Measurements from ENCODE around the gene CHN2.
"Not testable (repeated sequence)": the region's sequence is repeated elsewhere in the genome, so short reads cannot be mapped to it uniquely, and the experiment has no call there.

CHN2 gene

GRCh38 chr7:29488203-29488970, 293.8 kb downstream of the CHN2 start:
- DNase-seq (ENCODE audit: low read depth in 2 of 2) = no peak

- no peak for DNase-seq (ENCODE audit: low read depth in 2 of 2)
These were observed 294.4 kb downstream of the CHN2 start for GRCh38 chr7:29488977-29489376.

- DNase-seq (ENCODE audit: low read depth in 2 of 2) = no peak
These were observed 295.6 kb downstream of the CHN2 start for GRCh38 chr7:29490094-29490607.

GRCh38 chr7:29494350-29494749, 299.8 kb downstream of the CHN2 start:
- DNase-seq (ENCODE audit: low read depth in 2 of 2) = no peak

GRCh38 chr7:29495653-29496052, 301.1 kb downstream of the CHN2 start:
- DNase-seq (ENCODE audit: low read depth in 2 of 2) = no peak

- DNase-seq (ENCODE audit: low read depth in 2 of 2) = no peak
These were observed 301.9 kb downstream of the CHN2 start for GRCh38 chr7:29496355-29497020.

- no peak for DNase-seq (ENCODE audit: low read depth in 2 of 2)
These were observed 305.4 kb downstream of the CHN2 start for GRCh38 chr7:29499932-29500331.

- DNase-seq (ENCODE audit: low read depth in 2 of 2) = no peak
These were observed 306.1 kb downstream of the CHN2 start for GRCh38 chr7:29500719-29501118.

- no peak for DNase-seq (ENCODE audit: low read depth in 2 of 2)
These were observed 307.6 kb downstream of the CHN2 start for GRCh38 chr7:29502133-29502532.

GRCh38 chr7:29505931-29506330, 311.4 kb downstream of the CHN2 start:
- no peak for DNase-seq (ENCODE audit: low read depth in 2 of 2)

GRCh38 chr7:29508608-29509007, 314.0 kb downstream of the CHN2 start:
- no peak for DNase-seq (ENCODE audit: low read depth in 2 of 2)

GRCh38 chr7:29510028-29510427, 315.5 kb downstream of the CHN2 start:
- DNase-seq (ENCODE audit: low read depth in 2 of 2) = no peak

- no peak for DNase-seq (ENCODE audit: low read depth in 2 of 2)
These were observed 316.8 kb downstream of the CHN2 start for GRCh38 chr7:29511337-29511736.

GRCh38 chr7:29511851-29512250, 317.3 kb downstream of the CHN2 start:
- no peak for DNase-seq (ENCODE audit: low read depth in 2 of 2)

- DNase-seq (ENCODE audit: low read depth in 2 of 2) = no peak
These were observed 321.9 kb downstream of the CHN2 start for GRCh38 chr7:29516491-29516890.

- DNase-seq (ENCODE audit: low read depth in 2 of 2) = no peak
These were observed 324.0 kb downstream of the CHN2 start for GRCh38 chr7:29518616-29519015.

- no peak for DNase-seq (ENCODE audit: low read depth in 2 of 2)
These were observed 329.2 kb downstream of the CHN2 start for GRCh38 chr7:29523728-29524127.

GRCh38 chr7:29527505-29528108, 333.0 kb downstream of the CHN2 start:
- no peak for DNase-seq (ENCODE audit: low read depth in 2 of 2)

- not testable (repeated sequence) for DNase-seq (ENCODE audit: low read depth in 2 of 2)
These were observed 334.0 kb downstream of the CHN2 start for GRCh38 chr7:29528526-29528925.
